DLD1 (cell line): ENCODE data around the gene DIP2C.

Source experiments
- in situ Hi-C: cut with HindIII; loops from 2 replicates; pipeline ENCODE4 v1.10.0; 2017; ENCODE audit warnings: low sequenced_read_pairs

DIP2C gene

GRCh38 chr10:677750-678661, 11.5 kb downstream of the DIP2C start:
- in situ Hi-C loops: no loop called here

- in situ Hi-C loops: no loop called here
These were observed 12.4 kb downstream of the DIP2C start for GRCh38 chr10:677038-677437.

- in situ Hi-C loops: no loop called here
These were observed 13.3 kb downstream of the DIP2C start for GRCh38 chr10:676178-676577.

DNA sequence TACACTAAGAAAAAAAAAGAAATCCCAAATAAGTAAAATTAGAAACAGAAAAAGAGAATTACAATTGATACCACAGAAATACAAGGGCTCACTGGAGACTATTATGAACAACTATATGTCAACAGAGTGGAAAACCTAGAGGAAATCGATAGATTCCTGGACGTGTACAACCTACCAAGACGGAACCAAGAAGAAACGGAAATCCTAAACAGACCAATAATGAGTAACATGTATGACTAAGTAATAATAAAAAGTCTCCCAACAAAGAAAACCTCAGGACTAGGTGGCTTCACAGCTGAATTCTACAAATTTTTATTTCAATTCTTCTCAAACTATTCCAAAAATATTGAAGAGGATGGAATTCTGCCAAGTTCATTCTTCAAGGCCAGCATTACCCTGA, 13.9 kb downstream of the DIP2C start:
- in situ Hi-C loops: no loop called here

- in situ Hi-C loops: no loop called here
These were observed 16.0 kb downstream of the DIP2C start for GRCh38 chr10:673492-673891.

DNA sequence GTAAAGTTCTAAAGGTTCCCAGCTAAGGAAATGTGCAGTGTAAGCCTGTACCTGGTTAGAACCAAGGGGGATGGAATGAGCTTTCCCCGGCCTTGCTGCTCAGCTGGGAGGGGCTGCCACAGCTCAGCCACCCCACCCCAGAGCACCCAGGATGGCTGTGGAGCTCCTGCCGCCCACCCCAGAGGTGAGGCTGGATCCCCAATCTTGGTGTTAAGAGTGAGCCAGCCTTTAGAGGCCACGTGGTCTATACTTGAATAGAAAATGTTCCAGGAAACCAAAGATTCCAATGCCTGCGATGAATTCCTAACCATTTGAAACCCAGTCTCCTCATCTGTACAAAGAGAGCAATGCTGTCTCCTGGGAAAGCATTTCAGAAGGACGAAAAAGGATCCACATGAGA, 16.5 kb downstream of the DIP2C start:
- in situ Hi-C loops: no loop called here

DNA sequence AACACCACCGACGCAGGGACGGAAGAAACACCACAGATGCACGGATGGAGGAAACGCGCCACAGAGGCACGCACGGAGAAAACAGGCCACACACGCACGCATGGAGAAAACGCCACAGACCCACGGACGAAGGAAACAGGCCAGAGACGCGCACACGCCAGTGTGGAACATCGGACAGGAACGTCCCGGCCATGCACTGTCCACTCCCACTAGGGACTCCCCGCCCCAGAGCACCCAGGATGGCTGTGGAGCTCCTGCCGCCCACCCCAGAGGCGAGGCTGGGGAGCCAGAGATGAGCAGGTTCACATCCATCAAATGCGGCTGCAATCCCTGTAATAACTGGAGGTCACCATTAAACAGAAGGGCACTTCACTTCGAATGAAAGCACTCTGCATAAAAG, 17.3 kb downstream of the DIP2C start:
- in situ Hi-C loops: no loop called here

DNA sequence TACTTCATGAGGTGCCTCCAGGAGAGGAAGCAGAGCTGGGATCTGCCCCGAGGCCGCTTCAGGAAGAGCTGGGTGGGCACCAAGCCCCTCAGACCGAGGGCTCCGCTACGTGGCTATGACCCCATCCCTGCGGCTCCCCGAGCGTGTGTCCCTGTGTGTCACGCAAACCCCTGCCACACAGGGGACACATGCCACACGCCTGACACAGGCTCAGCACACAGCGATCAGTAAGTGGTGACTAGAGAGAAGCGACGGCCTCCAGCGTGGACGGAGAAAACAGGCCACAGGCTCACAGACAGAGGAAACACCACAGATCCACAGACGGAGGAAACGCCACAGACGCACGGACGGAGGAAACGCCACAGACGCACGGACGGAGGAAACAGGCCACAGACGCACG, 18.5 kb downstream of the DIP2C start:
- in situ Hi-C loops: no loop called here

DNA sequence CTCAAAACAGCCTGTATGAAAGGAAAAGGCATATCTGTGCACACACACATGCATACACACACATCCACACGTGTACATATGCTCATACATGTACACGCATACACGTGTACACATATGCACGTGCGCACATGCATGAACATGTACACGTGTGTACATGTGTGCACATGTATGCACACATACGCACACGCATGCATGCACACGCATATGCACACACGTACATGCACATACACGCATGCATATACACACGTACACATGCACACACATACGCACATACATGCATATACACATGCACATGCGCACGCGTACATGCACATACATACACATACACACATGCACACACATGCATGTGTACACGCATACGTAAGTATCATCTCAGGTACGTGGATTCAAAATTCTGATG, 19.4 kb downstream of the DIP2C start:
- in situ Hi-C loops: no loop called here

- in situ Hi-C loops: no loop called here
These were observed 20.5 kb downstream of the DIP2C start for GRCh38 chr10:668786-669485.

- in situ Hi-C loops: no loop called here
These were observed 21.8 kb downstream of the DIP2C start for GRCh38 chr10:667602-668143.

DNA sequence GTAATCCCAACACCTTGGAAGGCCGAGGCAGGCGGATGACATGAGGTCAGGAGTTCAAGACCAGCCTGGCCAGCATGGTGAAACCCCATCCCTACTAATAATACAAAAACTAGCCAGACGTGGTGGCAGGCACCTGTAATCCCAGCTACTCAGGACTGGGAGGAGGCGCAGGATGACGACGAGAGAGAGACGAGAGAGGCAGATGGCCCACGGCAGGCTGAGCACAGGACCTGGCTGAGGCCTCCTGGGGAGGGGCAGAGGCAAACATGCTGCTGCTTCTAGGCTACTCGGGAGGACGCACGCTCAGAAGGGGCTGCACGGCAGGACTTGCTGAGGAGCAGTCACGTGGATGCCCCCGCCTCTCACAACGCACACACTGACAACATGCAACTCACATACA, 22.4 kb downstream of the DIP2C start:
- in situ Hi-C loops: no loop called here

- in situ Hi-C loops: no loop called here
These were observed 23.0 kb downstream of the DIP2C start for GRCh38 chr10:666237-667012.

- in situ Hi-C loops: no loop called here
These were observed 23.8 kb downstream of the DIP2C start for GRCh38 chr10:665579-666091.

- in situ Hi-C loops: no loop called here
These were observed 24.6 kb downstream of the DIP2C start for GRCh38 chr10:664893-665292.

DNA sequence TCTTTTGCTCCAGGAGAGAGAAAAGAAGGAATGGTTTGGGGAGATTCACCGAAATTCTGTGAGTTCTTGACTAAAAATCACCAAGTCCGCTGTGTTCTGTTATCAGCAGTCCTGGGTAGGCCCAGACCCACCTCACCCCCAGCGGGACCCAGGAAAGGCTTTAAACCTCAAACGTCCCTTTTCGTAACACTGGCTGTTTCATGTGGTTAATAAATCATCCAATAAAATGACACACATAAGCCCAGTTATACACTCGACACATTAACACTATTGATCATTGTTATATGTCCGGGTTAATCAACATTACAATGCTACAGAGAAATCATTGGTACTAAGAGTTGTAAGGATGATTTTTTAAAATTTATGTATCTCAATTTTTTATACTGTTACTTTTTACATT, 25.2 kb downstream of the DIP2C start:
- in situ Hi-C loops: no loop called here

DNA sequence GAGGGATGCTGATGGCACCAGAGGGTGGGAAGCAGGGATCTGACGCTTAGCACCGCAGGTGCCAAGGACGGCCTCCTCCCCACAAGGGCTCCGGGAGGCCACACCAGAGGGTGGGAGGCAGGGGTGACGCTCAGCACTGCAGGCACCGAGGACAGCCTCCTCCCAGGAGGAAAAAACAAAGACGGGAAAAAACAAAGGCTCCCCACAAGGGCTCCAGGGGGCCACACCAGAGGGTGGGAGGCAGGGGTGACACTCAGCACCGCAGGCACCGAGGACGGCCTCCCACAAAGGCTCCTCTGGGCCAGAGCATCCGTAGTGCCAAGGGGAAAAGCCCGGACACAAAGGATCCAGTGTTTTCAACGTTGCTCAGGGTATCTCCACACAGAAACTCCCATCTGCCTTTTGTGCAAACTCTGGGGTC, 25.6 kb downstream of the DIP2C start:
- in situ Hi-C loops: no loop called here

DNA sequence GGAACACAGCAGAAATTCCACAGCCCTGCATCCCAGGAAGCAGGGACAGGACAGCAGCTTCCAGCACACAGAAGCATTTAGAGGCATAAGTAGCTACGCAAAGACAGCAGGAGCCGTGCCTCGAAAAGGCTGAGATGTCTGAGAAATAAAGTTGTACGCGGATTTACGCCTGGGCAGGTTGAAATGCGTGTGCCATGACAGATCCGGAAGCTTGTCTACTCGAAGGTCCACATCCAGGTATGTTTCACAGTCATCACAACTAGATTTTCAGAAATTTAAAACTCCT, 26.1 kb downstream of the DIP2C start:
- in situ Hi-C loops: no loop called here

DNA sequence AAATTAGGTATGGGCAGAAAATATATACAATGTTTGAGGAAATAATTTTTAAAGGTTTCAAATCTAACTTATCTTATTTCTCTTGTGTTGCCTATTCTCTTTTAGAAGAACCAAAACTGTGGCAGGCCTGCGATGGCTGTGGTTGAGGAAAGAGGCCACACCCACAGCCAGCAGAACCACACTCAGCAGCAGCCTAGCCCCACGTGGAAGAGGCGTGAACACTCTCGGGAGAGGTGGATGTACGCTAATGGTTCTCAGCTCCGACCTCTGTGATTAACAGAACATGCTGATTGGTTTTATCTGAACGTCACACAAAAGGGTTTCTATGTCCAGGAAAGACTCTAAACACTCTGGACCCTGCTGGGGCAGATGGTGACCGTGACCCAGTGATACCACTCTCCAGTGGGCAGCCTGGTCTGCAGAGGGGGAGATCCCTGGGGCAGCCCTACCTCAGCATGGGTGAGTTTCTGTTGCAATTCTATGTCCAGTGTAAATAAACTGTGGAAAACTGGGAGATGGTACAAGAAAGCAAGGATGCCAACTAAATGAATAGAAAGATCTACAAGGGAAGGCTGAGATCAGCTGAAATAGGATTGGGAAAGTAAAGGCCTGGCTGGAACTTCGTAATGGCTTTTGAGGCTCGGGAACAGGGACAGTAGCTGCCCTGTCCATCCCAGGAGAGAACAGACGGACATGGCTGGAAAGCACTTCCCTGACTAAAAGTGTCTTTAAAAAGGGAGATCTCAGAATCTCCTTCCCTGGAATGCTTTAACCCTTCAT, 26.6 kb downstream of the DIP2C start:
- in situ Hi-C loops: no loop called here

DNA sequence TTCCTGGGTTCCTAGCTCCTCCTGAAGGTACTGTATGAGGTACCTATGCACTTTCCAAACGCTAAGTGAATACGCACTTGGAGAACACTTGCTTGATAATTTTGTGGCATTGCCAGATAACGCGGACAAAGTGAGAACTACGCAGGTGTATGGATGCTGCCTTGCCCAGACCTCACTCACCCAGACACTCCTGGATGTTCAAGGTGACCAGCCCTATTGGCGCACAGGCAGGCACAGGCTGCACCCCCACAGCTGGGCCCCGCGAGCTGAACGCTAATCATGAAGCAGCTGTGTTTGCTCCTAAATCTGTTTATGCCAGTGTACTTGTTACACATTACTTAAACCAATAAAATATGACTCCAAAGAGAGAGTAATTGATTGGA, 27.3 kb downstream of the DIP2C start:
- in situ Hi-C loops: no loop called here
